ENCODE results near the gene PHACTR1.

GRCh38 chr6:12861603-12862002, 145.0 kb downstream of the PHACTR1 start:
- TF ChIP-seq, protein P1, sequence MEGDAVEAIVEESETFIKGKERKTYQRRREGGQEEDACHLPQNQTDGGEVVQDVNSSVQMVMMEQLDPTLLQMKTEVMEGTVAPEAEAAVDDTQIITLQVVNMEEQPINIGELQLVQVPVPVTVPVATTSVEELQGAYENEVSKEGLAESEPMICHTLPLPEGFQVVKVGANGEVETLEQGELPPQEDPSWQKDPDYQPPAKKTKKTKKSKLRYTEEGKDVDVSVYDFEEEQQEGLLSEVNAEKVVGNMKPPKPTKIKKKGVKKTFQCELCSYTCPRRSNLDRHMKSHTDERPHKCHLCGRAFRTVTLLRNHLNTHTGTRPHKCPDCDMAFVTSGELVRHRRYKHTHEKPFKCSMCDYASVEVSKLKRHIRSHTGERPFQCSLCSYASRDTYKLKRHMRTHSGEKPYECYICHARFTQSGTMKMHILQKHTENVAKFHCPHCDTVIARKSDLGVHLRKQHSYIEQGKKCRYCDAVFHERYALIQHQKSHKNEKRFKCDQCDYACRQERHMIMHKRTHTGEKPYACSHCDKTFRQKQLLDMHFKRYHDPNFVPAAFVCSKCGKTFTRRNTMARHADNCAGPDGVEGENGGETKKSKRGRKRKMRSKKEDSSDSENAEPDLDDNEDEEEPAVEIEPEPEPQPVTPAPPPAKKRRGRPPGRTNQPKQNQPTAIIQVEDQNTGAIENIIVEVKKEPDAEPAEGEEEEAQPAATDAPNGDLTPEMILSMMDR (IDR thresholded peaks at IDR 0.05), result no peak
- no peak for TF ChIP-seq POLR2A (IDR thresholded peaks at IDR 0.05)

Data from prostate gland (tissue), 2 donors.